Progenitor cell of endocrine pancreas (in vitro differentiated cells): Measurements from ENCODE around the gene FIBCD1. TPM values are rescaled to one million over a fixed set of nuclear protein-coding genes. Genes with fewer than 3 reads are reported as not detected.
A peak's percentile ranks its signal among the peaks of the same experiment; 100 is the strongest.

Experiments used
- DNase-seq: peaks from one replicate; pipeline ENCODE4 v3.0.0; 2021; ENCODE audit warnings: low spot score; ENCODE audit not compliant: unreplicated experiment
- H3K27ac Mint-ChIP-seq: 2 replicates; pipeline ENCODE4 v1.8.0; 2021; ENCODE audit warnings: mild to moderate bottlenecking, moderate library complexity, mixed read lengths
- H3K27me3 Mint-ChIP-seq: 2 replicates; pipeline ENCODE4 v1.8.0; 2021; ENCODE audit warnings: mixed read lengths
- H3K36me3 Mint-ChIP-seq: 2 replicates; pipeline ENCODE4 v1.8.0; 2022; ENCODE audit warnings: mixed read lengths; ENCODE audit not compliant: insufficient read depth
- H3K4me1 Mint-ChIP-seq: 2 replicates; pipeline ENCODE4 v1.8.0; 2021; ENCODE audit warnings: low read depth, mixed read lengths
- H3K4me3 Mint-ChIP-seq: 2 replicates; pipeline ENCODE4 v1.8.0; 2021; ENCODE audit warnings: low read depth, mild to moderate bottlenecking, moderate library complexity, mixed read lengths
- H3K9me3 Mint-ChIP-seq: 2 replicates; pipeline ENCODE4 v1.8.0; 2021; ENCODE audit warnings: low read depth, mixed read lengths
- CTCF ChIP-seq: fragments of 200-600 bp; sonication (generic); IDR thresholded peaks from one replicate; pipeline ENCODE4 v1.5.0; 2021; ENCODE audit warnings: antibody characterized with exemption, mild to moderate bottlenecking; ENCODE audit not compliant: unreplicated experiment
- total RNA-seq: library from RNA; stranded (reverse); gene quantifications from 2 replicates; pipeline ENCODE4 v1.2.1, GENCODE V29; 2021

FIBCD1 gene
- total RNA-seq, 1 donor from 2014 or later = not detected

GRCh38 chr9:130884542-130885483, 54.2 kb downstream of the FIBCD1 start:
- TF ChIP-seq CTCF = no peak
- H3K9me3 Mint-ChIP-seq = no peaks in the 10 kb centered on the region
- H3K4me1 Mint-ChIP-seq = peaks cover 1% of the 10 kb centered on the region
- peaks cover 29% of the 10 kb centered on the region for H3K36me3 Mint-ChIP-seq
- no peak overlapping the region for H3K27ac Mint-ChIP-seq
- DNase-seq = no peak
- H3K4me3 Mint-ChIP-seq = no peak overlapping the region
- H3K27me3 Mint-ChIP-seq = no peaks in the 10 kb centered on the region

GRCh38 chr9:130884111-130884531, 54.9 kb downstream of the FIBCD1 start:
- Mint-ChIP-seq H3K27me3 (no peaks in the 10 kb centered on the region), H3K4me3 (no peak overlapping the region)

GRCh38 chr9:130883479-130883878, 55.6 kb downstream of the FIBCD1 start:
- peaks cover 36% of the 10 kb centered on the region for H3K36me3 Mint-ChIP-seq
- H3K4me1 Mint-ChIP-seq = peaks cover 1% of the 10 kb centered on the region
- TF ChIP-seq CTCF = no peak
- no peak for DNase-seq
- H3K27me3 Mint-ChIP-seq = no peaks in the 10 kb centered on the region
- H3K27ac Mint-ChIP-seq = peak overlapping the region; percentile 45
- no peaks in the 10 kb centered on the region for H3K9me3 Mint-ChIP-seq
- H3K4me3 Mint-ChIP-seq = no peak overlapping the region

More at GRCh38 chr9:130884111-130884531, 54.9 kb downstream of the FIBCD1 start:
- DNase-seq = no peak
- no peak overlapping the region for H3K27ac Mint-ChIP-seq
- H3K36me3 Mint-ChIP-seq = peaks cover 34% of the 10 kb centered on the region
- no peaks in the 10 kb centered on the region for H3K9me3 Mint-ChIP-seq
- TF ChIP-seq CTCF = no peak
- H3K4me1 Mint-ChIP-seq = peaks cover 1% of the 10 kb centered on the region

- peaks cover 1% of the 10 kb centered on the region for H3K4me1 Mint-ChIP-seq
- peaks cover 39% of the 10 kb centered on the region for H3K36me3 Mint-ChIP-seq
- H3K9me3 Mint-ChIP-seq = no peaks in the 10 kb centered on the region
- H3K4me3 Mint-ChIP-seq = no peak overlapping the region
- H3K27ac Mint-ChIP-seq = no peak overlapping the region
- H3K27me3 Mint-ChIP-seq = no peaks in the 10 kb centered on the region
- no peak for TF ChIP-seq CTCF
- no peak for DNase-seq
These were observed 56.3 kb downstream of the FIBCD1 start for GRCh38 chr9:130882696-130883225.

- Mint-ChIP-seq H3K27ac (no peak overlapping the region), H3K27me3 (no peaks in the 10 kb centered on the region), H3K4me3 (no peak overlapping the region), H3K9me3 (no peaks in the 10 kb centered on the region), H3K36me3 (peaks cover 37% of the 10 kb centered on the region), H3K4me1 (peaks cover 1% of the 10 kb centered on the region)
- no peak for TF ChIP-seq CTCF
- DNase-seq = no peak
These were observed 57.5 kb downstream of the FIBCD1 start for GRCh38 chr9:130881516-130881915.
